Measurements from ENCODE around the gene HECTD3. TPM values are rescaled to one million over a fixed set of nuclear protein-coding genes. Genes with fewer than 3 reads are reported as not detected.
A peak's percentile ranks its signal among the peaks of the same experiment; 100 is the strongest.

Gene HECTD3
- total and polyA plus RNA-seq, 9 of the 15 experiments (the other 6 are each of a cell fraction or from before 2014, with no cell fraction given), result 6.3 to 50.8 (median 18.9) TPM

DNA sequence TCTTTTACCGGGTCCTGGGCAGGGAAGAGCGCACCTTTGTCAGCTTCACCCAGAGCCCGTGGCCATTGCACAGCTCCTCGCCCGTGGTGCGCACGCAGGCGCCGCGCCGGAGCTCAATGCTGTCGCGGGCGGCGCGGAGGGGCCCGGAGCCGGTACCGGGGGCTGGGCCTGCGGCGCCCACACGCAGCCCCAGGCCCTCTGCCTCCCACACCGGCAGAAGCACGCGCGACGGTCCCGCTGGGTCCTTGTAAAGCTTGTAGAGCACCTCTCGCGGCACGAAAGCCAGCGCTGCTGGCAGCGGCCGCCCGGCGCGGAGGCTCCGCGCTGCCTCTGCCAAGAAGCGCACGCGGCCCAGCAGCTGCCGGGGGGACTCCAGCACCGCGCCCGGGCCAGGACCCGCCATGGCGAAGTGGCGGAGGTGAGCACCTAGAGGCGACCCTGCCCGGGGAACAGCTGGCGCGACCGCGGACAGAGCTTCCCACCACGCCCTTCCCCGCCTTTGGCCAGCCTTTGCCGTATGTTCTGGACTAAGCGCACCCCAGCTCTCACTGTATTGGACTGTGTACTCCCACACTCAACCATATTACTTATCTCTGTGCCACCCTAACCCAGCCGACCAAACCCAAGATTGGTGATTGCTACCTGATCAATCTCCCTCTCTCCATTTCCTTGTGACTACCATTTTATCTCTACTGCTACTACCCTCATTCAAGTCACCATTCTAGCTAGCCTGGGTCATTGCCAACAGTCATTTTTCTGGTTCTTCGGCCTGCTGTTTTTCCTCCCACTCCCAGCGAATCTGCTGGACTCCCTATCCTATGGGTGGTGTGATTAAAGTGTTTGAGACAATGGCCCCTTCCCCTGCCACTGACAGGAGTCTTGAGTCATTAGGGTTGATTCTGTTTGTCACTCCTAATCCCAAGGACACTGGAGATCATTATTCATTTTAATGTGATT is at the start of gene HECTD3 (continued):
- TF ChIP-seq ZNF277 (CRISPR knock-in tag; IDR thresholded peaks at IDR 0.05; ENCODE audit: borderline replicate concordance), result no peak
- no peak for TF ChIP-seq ZNF384 (IDR thresholded peaks at IDR 0.05; ENCODE audit: low read depth, low read length)
- TF ChIP-seq JUND (IDR thresholded peaks at IDR 0.05; ENCODE audit: borderline replicate concordance, low read depth, low read length), result peak; percentile 27; the same call in 1 of the 2 replicates
- TF ChIP-seq JUND (tag; IDR thresholded peaks at IDR 0.05; ENCODE audit: borderline replicate concordance, low read depth, low read length), result no peak; the same call in 2 of the 3 replicates
- no peak for TF ChIP-seq ZNF347 (CRISPR knock-in tag; IDR thresholded peaks at IDR 0.05; ENCODE audit: low read depth)
- TF ChIP-seq DPF2 (IDR thresholded peaks at IDR 0.05), result peak; percentile 81; the same call in 1 of the 2 replicates
- TF ChIP-seq U2AF2 (optimal IDR thresholded peaks at IDR 0.05; ENCODE audit: low read depth, low read length), result no peak
- TF ChIP-seq HDAC6 (IDR thresholded peaks at IDR 0.05; ENCODE audit: low read depth, low read length), result no peak
- TF ChIP-seq, protein P1, sequence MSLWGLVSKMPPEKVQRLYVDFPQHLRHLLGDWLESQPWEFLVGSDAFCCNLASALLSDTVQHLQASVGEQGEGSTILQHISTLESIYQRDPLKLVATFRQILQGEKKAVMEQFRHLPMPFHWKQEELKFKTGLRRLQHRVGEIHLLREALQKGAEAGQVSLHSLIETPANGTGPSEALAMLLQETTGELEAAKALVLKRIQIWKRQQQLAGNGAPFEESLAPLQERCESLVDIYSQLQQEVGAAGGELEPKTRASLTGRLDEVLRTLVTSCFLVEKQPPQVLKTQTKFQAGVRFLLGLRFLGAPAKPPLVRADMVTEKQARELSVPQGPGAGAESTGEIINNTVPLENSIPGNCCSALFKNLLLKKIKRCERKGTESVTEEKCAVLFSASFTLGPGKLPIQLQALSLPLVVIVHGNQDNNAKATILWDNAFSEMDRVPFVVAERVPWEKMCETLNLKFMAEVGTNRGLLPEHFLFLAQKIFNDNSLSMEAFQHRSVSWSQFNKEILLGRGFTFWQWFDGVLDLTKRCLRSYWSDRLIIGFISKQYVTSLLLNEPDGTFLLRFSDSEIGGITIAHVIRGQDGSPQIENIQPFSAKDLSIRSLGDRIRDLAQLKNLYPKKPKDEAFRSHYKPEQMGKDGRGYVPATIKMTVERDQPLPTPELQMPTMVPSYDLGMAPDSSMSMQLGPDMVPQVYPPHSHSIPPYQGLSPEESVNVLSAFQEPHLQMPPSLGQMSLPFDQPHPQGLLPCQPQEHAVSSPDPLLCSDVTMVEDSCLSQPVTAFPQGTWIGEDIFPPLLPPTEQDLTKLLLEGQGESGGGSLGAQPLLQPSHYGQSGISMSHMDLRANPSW (CRISPR knock-in tag; IDR thresholded peaks at IDR 0.05), result no peak
- TF ChIP-seq PPARD (CRISPR knock-in tag; IDR thresholded peaks at IDR 0.05), result no peak
- TF ChIP-seq MCM7 (IDR thresholded peaks at IDR 0.05), result no peak
- TF ChIP-seq, protein P2, sequence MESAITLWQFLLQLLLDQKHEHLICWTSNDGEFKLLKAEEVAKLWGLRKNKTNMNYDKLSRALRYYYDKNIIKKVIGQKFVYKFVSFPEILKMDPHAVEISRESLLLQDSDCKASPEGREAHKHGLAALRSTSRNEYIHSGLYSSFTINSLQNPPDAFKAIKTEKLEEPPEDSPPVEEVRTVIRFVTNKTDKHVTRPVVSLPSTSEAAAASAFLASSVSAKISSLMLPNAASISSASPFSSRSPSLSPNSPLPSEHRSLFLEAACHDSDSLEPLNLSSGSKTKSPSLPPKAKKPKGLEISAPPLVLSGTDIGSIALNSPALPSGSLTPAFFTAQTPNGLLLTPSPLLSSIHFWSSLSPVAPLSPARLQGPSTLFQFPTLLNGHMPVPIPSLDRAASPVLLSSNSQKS (CRISPR knock-in tag; IDR thresholded peaks at IDR 0.05), result no peak
- 0 out of 2 replicates have a peak, but pooled peaks have one; percentile 51 for TF ChIP-seq MIER1 (IDR thresholded peaks at IDR 0.05; ENCODE audit: low read depth)
- no peak for TF ChIP-seq MEIS2 (IDR thresholded peaks at IDR 0.05; ENCODE audit: partially characterized antibody)
- no peak for TF ChIP-seq HNRNPH1 (optimal IDR thresholded peaks at IDR 0.05; ENCODE audit: low read depth, low read length)
- TF ChIP-seq, protein P3, sequence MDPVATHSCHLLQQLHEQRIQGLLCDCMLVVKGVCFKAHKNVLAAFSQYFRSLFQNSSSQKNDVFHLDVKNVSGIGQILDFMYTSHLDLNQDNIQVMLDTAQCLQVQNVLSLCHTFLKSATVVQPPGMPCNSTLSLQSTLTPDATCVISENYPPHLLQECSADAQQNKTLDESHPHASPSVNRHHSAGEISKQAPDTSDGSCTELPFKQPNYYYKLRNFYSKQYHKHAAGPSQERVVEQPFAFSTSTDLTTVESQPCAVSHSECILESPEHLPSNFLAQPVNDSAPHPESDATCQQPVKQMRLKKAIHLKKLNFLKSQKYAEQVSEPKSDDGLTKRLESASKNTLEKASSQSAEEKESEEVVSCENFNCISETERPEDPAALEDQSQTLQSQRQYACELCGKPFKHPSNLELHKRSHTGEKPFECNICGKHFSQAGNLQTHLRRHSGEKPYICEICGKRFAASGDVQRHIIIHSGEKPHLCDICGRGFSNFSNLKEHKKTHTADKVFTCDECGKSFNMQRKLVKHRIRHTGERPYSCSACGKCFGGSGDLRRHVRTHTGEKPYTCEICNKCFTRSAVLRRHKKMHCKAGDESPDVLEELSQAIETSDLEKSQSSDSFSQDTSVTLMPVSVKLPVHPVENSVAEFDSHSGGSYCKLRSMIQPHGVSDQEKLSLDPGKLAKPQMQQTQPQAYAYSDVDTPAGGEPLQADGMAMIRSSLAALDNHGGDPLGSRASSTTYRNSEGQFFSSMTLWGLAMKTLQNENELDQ (CRISPR knock-in tag; IDR thresholded peaks at IDR 0.05; ENCODE audit: borderline replicate concordance), result no peak
- no peak for TF ChIP-seq XRCC3 (IDR thresholded peaks at IDR 0.05)
- TF ChIP-seq, protein P4, sequence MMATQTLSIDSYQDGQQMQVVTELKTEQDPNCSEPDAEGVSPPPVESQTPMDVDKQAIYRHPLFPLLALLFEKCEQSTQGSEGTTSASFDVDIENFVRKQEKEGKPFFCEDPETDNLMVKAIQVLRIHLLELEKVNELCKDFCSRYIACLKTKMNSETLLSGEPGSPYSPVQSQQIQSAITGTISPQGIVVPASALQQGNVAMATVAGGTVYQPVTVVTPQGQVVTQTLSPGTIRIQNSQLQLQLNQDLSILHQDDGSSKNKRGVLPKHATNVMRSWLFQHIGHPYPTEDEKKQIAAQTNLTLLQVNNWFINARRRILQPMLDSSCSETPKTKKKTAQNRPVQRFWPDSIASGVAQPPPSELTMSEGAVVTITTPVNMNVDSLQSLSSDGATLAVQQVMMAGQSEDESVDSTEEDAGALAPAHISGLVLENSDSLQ (IDR thresholded peaks at IDR 0.05), result no peak
